Stimulated activated CD8-positive, alpha-beta memory T cell treated with anti-CD3 and anti-CD28 coated beads, Interleukin-15, amount 100 ng/mL, for 4 hours (primary cell): ENCODE data around the gene PLAAT3.
A peak's percentile ranks its signal among the peaks of the same experiment; 100 is the strongest.
"Not testable (repeated sequence)": the region's sequence is repeated elsewhere in the genome, so short reads cannot be mapped to it uniquely, and the experiment has no call there.

Source experiments
- DNase-seq, 2 donors: peaks; one replicate each; pipeline ENCODE4 v3.0.0-alpha.2; 2020; ENCODE audit warnings: low read depth in 2 of 2

The PLAAT3 gene

DNA sequence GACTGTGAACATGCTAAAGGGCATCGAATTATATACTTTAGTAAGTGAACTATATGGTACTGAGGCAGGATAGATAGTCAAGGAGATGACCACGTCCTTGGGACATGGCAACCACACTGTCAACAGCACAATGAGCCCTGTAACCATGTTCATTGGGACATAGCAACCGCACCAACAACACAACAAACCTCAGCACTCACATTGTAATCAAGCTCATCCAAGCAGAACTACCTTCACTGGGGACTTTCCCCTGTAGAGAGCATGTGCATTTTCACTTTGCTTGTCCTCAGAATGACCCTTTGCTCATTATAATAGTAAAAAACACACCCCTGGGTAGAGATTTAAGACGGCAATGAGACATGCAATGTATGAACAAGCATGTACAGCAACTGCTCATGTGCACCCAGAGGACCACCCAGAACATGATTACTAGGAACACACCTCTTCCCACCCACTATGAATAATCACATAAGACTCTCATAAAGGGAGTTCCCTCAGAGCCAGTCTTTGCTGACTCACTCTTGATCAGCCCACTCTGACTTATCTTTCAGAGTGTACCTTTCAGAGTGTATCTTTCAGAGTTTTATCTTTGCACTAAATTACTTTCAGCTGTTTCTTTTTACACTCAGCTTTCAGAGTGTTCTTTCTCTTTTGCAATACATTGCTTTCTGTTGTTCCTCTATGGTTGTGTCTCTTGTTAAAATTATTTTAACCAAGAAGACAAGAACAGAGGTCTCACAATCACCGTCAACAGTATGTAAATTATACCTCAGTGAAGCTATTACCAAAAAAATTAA is 47.0 kb downstream of the PLAAT3 start:
- peak in 1 of 2 donors; percentile 50 for DNase-seq

DNA sequence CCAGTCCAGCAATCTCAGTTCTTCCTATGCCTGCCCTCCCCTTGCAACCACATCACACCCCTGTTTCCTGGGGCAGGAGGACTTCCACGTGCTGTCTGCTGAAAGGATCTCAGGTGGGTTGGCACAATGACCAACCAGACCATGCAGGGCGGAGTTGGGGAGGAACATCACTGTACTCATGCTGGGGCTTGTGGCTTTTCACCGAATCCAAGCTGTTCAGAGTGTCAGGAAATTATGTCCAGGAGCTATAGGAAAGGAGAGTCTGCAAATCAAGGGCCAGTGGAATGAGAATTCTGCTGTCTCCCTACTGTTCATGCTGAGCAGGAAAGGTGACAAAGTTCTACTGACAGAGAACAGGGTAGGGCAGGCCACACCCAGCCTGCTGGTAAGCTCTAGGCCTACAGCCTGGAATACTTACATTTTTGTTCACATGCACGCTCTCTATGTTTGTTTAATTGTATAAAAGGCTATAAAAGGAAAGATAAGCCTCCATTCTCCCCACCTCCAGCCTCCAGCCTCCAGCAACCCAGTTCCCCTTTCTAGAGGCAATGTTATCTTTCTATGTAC is 49.4 kb downstream of the PLAAT3 start:
- DNase-seq: no peak

DNA sequence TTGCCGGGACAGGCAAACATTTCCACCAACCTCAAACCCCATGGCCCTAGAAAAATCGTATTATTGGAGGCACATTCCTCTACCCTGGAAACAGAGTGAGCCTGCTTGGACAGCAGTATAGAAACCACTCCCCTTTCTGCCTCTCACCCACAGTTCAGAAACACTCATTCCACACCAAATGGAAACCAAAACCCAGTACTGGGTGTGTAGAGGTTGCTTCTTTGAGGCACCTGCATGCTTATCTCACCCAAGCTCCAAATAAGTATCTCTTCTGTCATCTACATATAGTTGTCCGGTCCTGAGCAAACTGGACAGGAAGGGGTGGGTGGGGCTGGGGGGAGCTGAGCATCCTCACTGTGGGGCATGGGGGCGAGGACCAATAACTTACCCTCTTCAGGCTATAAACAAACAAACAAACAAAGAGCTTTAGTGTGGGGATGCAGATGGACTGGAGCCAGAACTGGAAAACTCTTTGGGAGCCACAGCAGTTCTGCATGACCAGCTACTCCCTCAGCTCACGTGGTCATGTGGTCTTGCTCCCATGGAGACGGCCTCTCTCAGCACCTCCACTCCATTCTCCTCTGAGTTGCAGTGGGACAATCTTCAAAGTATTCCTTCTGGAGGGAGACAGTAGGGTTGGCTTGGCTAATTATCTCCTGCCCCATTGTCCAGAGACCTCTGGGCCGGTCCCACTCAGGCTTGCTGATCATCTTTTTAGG is 50.0 kb downstream of the PLAAT3 start:
- no peak for DNase-seq

DNA sequence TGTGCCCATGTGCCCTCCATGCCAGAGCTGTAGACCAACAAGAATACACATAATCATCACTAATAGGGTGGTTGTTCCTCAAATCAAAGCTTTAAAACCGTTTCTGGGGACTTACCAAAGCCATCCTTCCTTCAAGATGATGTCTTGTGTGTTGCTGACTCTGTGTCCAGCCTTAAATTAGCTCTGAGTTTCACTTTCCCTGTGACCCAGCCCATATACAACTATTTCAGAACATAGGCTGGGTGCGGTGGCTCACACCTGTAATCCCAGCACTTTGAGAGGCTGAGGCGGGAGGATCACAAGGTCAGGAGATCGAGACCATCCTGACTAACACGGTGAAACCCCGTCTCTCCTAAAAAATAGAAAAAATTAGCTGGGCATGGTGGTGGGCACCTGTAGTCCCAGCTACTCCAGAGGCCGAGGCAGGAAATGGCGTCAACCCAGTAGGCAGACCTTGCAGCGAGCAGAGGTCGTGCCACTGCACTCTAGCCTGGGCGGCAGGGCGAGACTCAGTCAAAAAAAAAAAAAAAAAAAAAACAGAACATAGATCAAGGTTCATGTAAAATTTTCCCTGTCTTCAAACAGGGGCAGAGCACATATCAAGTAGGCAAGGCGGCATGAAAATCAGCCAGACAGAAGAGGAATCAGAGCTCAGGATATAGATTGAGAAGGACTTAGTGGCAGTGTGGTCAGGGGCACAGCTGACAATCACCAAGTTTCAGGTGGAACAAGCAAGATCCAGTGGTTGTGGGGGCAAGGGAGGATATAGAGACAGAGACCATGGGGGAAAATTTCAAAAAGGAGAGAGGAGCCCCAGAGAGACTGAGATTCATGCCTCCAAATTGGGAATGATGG is 50.8 kb downstream of the PLAAT3 start, which contains the start of gene PLAAT2:
TSS of gene PLAAT2 (minus strand) at position 179 of the 855 bp plus-strand sequence. CDS start at position 124, 55 bp downstream.
- DNase-seq: no peak

DNA sequence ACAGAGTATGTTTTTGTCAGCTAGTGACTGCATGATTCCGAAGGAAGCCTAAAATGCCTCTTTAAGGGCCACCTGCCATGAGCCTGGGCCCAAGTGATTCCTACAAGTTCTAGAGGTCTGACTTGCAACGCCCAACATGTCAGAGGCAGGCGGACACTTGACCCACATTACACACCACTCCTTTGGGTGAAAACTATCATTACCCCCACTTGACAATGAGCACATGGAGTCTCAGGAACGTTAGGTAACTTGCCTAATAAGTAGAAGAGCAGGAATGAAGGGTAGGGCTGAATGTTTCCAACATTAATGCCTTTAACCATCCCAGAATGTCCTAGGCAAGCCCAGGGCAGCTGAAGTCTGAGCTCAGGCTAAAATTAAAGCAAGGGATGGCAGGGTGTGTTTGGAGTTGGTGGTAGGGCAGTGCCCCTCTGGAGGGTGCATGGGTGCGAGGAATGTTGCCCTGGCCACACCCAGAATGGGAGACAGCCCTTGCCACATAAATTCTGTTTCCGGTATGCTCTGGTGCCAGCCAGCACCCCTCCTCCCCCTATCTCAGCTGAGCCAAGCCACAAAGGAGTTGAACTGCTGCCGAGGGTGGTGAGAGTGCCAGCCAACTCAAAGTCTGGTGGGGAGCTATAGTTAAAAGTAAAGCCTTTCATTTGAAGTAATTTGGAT is 53.6 kb downstream of the PLAAT3 start:
- no peak for DNase-seq

DNA sequence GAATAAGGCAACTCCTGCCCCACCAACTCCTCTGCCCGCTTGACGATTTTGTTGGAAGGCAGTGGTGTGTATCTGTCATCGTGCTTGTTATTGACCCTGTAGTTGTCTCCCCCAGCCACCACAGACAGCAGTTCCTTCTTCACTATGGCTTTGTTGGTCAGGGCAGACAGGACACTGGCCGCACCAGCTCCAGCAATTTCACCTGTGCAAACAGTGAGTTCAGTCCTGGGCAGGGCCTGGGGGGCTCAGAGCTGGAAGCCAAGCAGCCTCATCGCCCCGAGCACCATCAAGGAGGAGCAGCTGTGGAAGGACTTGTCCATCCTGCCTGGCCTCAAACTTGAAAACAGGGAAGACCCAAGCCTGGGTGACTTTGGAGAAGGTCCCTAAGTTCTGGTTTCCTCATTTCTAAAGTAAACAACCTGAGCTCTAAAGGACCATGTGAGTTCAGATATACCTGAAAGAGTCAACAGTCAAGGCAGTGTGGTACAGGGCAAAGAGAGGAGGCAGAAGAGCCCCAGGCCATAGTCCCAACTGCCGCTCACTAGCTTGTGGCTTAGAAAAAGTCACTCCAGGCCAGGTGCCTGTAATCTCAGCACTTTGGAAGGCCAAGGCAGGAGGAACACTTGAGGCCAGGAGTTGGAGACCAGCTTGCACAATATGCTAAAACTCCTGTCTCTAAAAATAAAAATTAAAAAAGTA is 55.6 kb downstream of the PLAAT3 start:
- no peak for DNase-seq

DNA sequence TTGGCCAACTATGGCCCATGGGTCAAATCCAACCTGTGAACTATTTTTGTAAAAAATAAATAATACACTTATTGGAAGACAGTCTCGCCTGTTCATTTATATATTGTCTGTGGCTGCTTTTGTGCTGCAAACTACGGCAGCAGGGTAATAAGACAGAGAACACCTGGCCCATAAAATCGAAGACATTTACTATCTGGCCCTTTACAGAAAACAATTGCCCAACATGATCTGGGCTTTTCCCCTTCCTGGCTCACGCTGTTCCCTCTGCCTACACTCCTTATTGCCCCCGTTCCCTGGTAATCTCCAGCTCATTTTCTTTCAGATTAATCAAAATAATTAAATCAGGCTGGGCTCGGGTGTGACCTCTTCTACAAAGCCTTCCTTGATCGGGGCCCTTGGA is 56.7 kb downstream of the PLAAT3 start:
- no peak for DNase-seq

DNA sequence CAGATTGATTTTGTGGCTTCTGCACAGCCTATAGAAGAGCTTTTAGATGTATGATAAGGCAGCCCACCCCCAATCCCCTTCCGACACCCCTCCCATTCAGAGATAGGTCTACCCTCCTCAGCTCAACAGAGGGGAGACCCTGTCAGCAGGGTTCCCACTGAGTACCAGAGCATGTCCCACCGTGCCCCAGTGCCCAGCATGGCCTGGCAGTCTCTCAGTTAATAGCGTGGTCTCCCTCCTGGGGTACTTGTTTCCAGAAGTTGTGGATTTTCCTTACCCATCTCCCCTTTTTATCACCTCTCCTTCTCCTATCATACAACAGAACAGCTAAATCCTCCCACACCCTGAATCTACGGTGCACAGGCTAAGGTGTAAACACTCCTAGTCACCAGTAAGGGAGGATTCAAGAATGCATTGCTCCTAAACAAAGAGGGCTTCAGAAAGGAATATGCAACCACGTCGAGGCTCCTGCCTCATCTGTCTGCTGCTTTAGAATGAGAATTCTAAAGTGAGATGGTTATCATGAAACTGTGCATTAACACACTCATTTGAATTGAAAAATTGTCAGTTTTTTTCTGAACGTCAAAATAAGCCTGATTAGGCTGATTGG is 57.7 kb downstream of the PLAAT3 start:
- DNase-seq: no peak

DNA sequence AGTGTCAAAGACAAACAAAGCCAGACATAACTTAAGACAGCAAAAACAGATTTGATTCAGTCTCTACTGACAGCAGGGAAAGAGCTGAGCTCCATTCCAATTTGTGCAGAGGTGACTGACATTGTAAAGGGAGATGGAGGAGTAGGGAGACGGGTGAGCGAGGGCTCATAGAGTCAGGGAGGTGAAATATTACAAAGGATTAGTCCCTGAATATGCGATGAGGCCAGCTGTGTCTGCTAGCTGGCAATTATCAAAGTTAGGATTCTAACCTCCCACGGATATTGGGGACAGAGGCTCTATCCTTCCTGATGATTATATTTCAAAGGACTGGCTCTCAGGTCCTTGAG is 59.4 kb downstream of the PLAAT3 start:
- DNase-seq: no peak

DNA sequence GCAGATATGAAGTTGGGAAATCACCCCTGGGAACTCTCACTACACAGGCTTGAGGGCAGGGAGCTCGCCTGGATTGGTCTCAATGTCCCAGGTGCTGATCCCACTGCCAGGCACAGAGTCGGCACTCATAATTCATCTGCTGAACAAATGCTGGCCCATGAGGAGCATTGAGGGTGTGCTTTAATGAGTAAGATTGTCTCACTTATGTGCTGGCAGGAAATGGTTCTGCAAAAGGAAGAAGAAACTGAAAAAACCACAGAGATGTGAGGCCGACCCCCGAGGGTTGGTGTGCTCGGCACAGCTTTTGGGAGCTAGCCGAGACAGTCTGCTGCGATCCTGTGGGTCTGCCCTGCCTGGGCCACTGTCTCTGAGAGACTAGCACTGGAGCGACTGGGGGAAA is 60.5 kb downstream of the PLAAT3 start:
- DNase-seq: no peak

DNA sequence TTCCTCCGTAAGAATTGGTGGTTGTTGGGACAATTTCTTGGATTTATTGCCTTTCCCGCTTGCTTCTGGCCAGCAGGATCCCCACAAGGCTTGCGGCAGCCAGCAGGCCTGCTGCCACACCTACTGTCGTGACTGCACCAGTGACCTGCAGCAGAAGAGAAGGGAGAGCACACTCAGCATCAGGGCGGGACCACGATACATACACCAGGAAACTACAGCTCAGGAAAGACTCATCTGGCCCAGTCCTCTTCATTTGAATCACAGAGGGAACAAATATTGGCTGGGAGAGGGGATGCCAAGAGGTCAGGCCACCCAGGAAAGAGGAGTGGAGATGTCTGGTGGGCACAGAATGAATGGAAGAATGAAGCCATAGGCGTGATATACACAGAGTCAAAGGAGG is 61.3 kb downstream of the PLAAT3 start:
- DNase-seq: no peak

DNA sequence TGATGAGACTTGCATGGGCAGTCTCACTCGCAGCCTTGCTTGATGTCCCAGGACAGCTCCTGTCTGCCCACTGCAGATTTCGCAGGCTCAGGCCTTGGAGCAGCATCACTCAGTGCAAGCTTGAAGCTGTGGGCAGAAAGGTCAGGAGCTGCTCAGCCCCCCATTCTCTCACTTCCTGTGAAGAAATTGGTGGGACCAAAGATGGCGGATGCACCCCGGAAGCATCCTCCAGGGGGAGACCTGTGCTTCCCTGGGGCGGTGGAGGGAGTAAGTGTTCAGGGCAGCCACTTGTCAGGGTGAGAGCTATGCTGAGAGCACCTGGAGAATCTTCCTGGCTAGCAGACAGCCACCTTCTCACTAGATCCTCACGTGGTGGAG is 62.4 kb downstream of the PLAAT3 start:
- DNase-seq: no peak

DNA sequence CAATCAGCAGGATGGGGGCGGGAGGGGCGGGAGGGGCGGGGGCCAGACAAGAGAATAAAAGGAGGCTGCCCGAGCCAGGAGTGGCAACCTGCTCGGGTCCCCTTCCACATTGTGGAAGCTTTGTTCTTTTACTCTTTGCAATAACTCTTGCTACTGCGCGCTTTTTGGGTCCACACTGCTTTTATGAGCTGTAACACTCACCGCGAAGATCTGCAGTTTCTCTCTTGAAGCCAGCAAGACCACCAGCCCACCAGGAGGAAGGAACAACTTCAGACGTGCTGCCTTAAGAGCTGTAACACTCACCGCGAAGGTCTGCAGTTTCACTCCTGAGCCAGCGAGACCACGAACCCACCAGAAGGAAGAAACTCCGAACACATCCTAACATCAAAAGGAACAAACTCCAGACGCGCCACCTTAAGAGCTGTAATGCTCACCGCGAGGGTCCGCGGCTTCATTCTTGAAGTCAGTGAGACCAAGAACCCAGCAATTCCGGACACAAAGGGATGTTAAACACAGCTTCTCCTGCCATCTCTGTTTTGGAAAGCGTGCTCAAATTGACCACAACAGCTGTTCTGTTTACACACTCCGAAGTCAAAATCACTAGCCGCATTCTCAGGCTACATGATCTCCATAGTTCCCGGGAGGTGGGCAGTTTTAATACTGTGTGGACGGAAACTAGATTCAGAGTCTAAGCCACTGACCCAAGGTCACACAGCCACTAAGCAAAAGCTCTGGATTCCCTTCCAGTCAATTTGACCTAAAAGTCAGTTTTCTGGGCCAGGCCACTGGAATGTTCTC is 62.9 kb downstream of the PLAAT3 start:
- DNase-seq: no peak

DNA sequence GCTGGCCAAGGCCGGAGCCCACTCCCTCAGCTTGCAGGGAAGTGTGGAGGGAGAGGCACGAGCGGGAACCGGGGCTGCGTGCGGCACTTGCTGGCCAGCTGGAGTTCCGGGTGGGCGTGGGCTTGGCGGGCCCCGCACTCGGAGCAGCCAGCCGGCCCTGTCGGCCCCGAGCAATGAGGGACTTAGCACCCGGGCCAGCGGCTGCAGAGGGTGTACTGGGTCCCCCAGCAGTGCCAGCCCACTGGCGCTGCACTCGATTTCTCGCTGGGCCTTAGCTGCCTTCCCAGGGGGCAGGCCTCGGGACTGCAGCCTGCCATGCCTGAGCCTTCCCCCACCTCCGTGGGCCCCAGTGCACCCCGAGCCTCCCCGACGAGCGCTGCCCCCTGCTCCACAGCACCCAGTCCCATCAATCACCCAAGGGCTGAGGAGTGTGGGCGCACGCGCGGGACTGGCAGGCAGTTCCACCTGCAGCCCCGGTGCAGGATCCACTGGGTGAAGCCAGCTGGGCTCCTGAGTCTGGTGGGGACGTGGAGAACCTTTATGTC is 64.0 kb downstream of the PLAAT3 start:
- not testable (repeated sequence) for DNase-seq

DNA sequence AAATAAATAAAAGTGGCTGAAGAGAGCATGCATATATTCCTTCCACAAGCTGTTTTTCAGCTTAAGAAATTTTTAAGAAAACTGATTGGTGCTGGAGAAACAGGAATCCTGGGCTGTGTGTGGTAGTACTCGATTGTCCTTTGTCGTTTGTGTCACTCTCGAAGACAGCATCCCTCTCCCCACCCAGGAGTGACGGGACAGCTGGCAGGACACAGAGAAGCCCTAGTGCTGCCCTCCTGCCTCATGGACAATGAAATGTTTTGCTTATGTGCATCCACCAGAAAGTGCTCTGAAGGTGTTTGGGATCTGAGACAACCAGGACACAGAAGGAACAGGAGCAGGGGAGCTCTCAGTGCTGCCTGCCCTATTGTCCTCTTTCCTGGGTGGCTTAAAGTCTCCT is 64.8 kb downstream of the PLAAT3 start:
- DNase-seq: no peak

DNA sequence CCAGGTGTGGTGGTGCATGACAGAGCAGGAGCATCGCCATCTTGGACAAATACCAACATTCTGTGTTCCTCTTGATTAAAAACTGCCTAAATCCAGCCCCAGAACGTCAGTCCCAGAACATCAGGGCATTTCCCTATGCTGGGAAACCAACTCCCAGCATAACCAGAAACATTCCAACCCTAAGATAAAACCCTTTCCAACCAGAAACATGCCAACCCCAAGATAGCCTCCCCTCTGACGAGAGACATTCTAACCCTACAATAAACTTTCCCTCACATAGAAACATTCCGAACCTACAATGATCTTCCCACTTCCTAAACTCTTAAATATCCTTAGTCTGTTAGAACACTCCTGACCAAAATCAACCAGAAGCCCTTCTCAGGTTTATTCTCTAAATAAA is 66.1 kb downstream of the PLAAT3 start:
- no peak for DNase-seq

DNA sequence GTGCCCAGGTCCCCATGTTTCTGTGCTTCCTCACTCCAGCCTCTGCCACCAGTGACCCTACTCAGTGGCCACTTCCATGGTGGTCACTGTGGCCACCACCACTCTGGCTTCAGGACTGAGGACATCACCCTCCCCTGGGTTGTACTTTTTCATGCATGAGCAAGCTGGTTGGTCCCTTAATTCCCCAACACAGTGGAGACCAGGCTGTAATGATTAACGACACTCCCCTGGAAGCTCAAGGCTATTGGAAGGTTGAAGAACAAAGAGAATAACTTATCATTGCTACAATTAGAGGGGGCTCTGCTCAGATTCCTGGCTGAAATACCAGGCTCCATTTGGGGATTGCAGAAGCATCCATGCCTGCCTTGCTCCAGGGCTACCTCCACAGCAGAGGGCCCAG is 67.2 kb downstream of the PLAAT3 start:
- no peak for DNase-seq

DNA sequence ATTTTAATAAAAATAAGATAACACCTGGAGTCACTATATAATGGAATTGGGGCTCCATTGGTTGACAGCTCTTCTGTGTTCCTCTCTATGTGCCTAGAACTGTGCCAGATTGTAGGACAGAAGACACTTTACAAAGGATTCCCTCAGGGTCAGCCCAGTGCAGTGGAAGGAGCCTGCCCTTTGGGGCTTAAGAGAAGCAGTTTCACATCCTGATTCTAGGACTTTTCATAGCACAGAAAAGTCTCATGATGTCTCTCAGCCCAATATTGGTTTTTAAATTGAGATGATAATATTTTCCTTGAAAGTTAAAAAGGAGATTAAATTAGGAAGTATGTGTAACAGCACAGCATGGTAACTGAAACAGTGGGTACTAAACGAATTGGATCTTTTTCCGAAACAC is 70.5 kb downstream of the PLAAT3 start:
- DNase-seq: no peak

DNA sequence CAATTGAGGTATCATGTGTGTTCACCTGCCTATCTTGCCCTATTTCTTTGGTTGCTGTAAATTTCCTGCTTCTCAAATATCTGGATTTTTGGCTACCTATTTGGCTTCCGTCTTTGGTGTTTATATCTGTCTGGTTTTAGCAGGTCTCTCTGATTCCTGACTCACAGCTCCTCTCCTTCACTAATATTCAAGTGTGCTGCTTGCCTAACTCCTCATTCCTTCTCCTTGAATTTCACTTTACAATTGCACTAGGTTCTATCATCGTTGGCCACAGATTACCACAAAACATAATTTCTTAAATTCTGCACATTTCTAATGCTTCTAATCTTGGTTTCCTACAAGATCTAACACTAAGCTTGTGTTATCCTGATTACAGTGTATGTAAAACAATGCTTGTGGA is 71.7 kb downstream of the PLAAT3 start:
- DNase-seq: not testable (repeated sequence)
